ENCODE results near the gene KSR2. TPM values are rescaled to one million over a fixed set of nuclear protein-coding genes. Genes with fewer than 3 reads are reported as not detected.

Gene KSR2
- total and polyA plus RNA-seq, 2 of the 4 experiments (the other 2 are of a cell fraction), result not detected

GRCh38 chr12:117860111-117860510 lies 108.7 kb downstream of the KSR2 start:
- dilution Hi-C loops (cut with HindIII; ENCODE audit: low sequenced_read_pairs, unreplicated experiment), result no loop called here
- Histone ChIP-seq H3K36me3 (ENCODE audit: control insufficient read depth, insufficient read depth, low read length) (no peaks in the 10 kb centered on the region), H3K9ac (ENCODE audit: low read depth, low read length) (no peak overlapping the region), H2AK9ac (replicated peaks; ENCODE audit: low read depth, low read length, poor library complexity) (no peak overlapping the region), H3K27me3 (ENCODE audit: control insufficient read depth, insufficient read depth, low read length) (no peaks in the 10 kb centered on the region), H2AK5ac (ENCODE audit: low read depth, low read length) (no peak overlapping the region), H2BK15ac (ENCODE audit: low read depth, low read length) (no peak overlapping the region), H3K56ac (ENCODE audit: extremely low read depth, insufficient read depth, low read length) (no peak overlapping the region), H3K23ac (ENCODE audit: low read depth, low read length) (no peak overlapping the region), H3K27ac (ENCODE audit: insufficient read depth, low read length) (no peak overlapping the region), H3K14ac (replicated peaks; ENCODE audit: low read depth, low read length) (no peak overlapping the region), H4K8ac (ENCODE audit: low read depth in 2 of 2, low read length in 2 of 2) (no peak overlapping the region), H3K9me1 (ENCODE audit: insufficient read depth, low read length) (no peaks in the 10 kb centered on the region), H2AFZ (replicated peaks; ENCODE audit: low read length, poor library complexity) (no peak overlapping the region), H3K4me1 (ENCODE audit: control insufficient read depth, insufficient read depth, low read length) (no peaks in the 10 kb centered on the region), H4K91ac (ENCODE audit: insufficient read depth, low read depth, low read length) (no peak overlapping the region), H3K4me2 (ENCODE audit: low read depth, low read length) (no peak overlapping the region), H2BK120ac (ENCODE audit: low read depth, low read length) (no peak overlapping the region), H2BK5ac (ENCODE audit: low read depth, low read length, poor library complexity, severe bottlenecking) (no peak overlapping the region), H3K79me1 (ENCODE audit: low read depth in 1 of 2, low read length in 2 of 2) (no peaks in the 10 kb centered on the region), H4K20me1 (ENCODE audit: insufficient read depth, low read length) (no peaks in the 10 kb centered on the region), H3K9me3 (ENCODE audit: control insufficient read depth, insufficient read depth, low read length) (no peaks in the 10 kb centered on the region), H3K4ac (ENCODE audit: low read depth, low read length) (no peak overlapping the region), H4K5ac (ENCODE audit: low read depth, low read length) (no peak overlapping the region), H3K18ac (ENCODE audit: low read depth, low read length) (no peak overlapping the region), H2BK20ac (ENCODE audit: low read depth, low read length) (no peak overlapping the region), H3K4me3 (ENCODE audit: insufficient read depth, low read depth, low read length) (no peak overlapping the region)
- CTCF ChIA-PET, result no interaction called here
- DNase-seq, result no peak
- POLR2A ChIA-PET (ENCODE audit: unreplicated experiment), result no interaction called here
- in situ Hi-C loops (cut with MboI; ENCODE audit: low sequenced_read_pairs), result loop anchor here (25.0 kb wide), 1 partner anchor 277 kb away; the partner anchor contains the start of gene PEBP1
- no peak for TF ChIP-seq FOS (IDR thresholded peaks at IDR 0.05; ENCODE audit: low read depth, low read length)
- TF ChIP-seq CHD1 (IDR thresholded peaks at IDR 0.05; ENCODE audit: low read depth, low read length), result no peak
- WGBS, 2 experiments (ENCODE audit: extremely low coverage in 2 of 2, insufficient read length in 1 of 2), result 86% methylated on average over 7 of the region's 15 CpGs; no CpG with 5 or more reads in 1 of the 2 experiments
- intact Hi-C loops (cut with micrococcal nuclease), result no loop called here
- ATAC-seq (ENCODE audit: low read depth), result no peak
- no TSS peak for BruUV-seq (replicated peaks)

Measured in IMR-90 (cell line).